HepG2 (cell line): ENCODE measurements around the gene INPP1. TPM values are rescaled to one million over a fixed set of nuclear protein-coding genes. Genes with fewer than 3 reads are reported as not detected.
A peak's percentile ranks its signal among the peaks of the same experiment; 100 is the strongest.

Source experiments
- GPN1 ChIP-seq: sonication (generic); formaldehyde crosslinking; IDR thresholded peaks from 2 replicates; pipeline ENCODE4 v1.5.1; 2020; ENCODE audit warnings: missing genetic modification reagents, borderline replicate concordance
- HES4 ChIP-seq: sonication (generic); formaldehyde crosslinking; IDR thresholded peaks from 2 replicates; pipeline ENCODE4 v1.9.0; 2021; ENCODE audit warnings: mild to moderate bottlenecking, missing genetic modification reagents, borderline replicate concordance
- SATB2 ChIP-seq: sonication (generic); formaldehyde crosslinking; IDR thresholded peaks from 2 replicates; pipeline ENCODE4 v1.5.0; 2020; ENCODE audit warnings: missing genetic modification reagents
- SUZ12 ChIP-seq: fragments of 150-350 bp; IDR thresholded peaks from 2 replicates; pipeline ENCODE4 v1.6.1; 2014; ENCODE audit warnings: low read depth, low read length
- ZBTB7B ChIP-seq: sonication (generic); formaldehyde crosslinking; IDR thresholded peaks from 2 replicates; pipeline ENCODE4 v1.4.0; 2020; ENCODE audit warnings: missing genetic modification reagents
- ZC3H4 ChIP-seq: sonication (generic); formaldehyde crosslinking; IDR thresholded peaks from 2 replicates; pipeline ENCODE4 v1.4.0; 2020; ENCODE audit warnings: missing genetic modification reagents, borderline replicate concordance
- ZNF501 ChIP-seq: sonication (generic); formaldehyde crosslinking; IDR thresholded peaks from 2 replicates; pipeline ENCODE4 v1.5.1; 2020; ENCODE audit warnings: mild to moderate bottlenecking, moderate library complexity, missing genetic modification reagents
- ZNF549 ChIP-seq: sonication (generic); formaldehyde crosslinking; IDR thresholded peaks from 2 replicates; pipeline ENCODE4 v1.5.0; 2020; ENCODE audit warnings: missing genetic modification reagents
- ZNF607 ChIP-seq: sonication (generic); formaldehyde crosslinking; IDR thresholded peaks from 2 replicates; pipeline ENCODE4 v1.5.1; 2020; ENCODE audit warnings: missing genetic modification reagents, mild to moderate bottlenecking, borderline replicate concordance
- ZNF616 ChIP-seq: sonication (generic); formaldehyde crosslinking; IDR thresholded peaks from 2 replicates; pipeline ENCODE4 v1.5.0; 2020; ENCODE audit warnings: low read depth, mild to moderate bottlenecking, missing genetic modification reagents
- polyA plus RNA-seq, 8 experiments: library from polyadenylated mRNA; depleted of rRNA in 3 of 8; stranded (reverse) in 7 of 8; unstranded in 1 of 8; fragments of >200 nt; fragmentation: Illumina TruSeq in 4 of 8; extraction: Trizol in 4 of 8; gene quantifications; 2 replicates each; pipeline versions ENCODE4 v1.2.1 to v1.2.3, GENCODE V29; 2011 to 2016; ENCODE audit warnings: low read depth in 4 of 8, missing spikeins in 1 of 8, mixed read lengths in 1 of 8; ENCODE audit not compliant: insufficient read depth in 1 of 8
- total RNA-seq, 5 experiments: library from RNA; depleted of rRNA; stranded (reverse); fragments of >200 nt; fragmentation: Illumina TruSeq; extraction: Trizol; gene quantifications; 2 replicates each; pipeline ENCODE4 v1.2.3, GENCODE V29; 2016; ENCODE audit warnings: low read depth in 1 of 5
- TF ChIP-seq, protein P1 (sequence below): sonication (generic); IDR thresholded peaks from 2 replicates; pipeline ENCODE4 v1.6.1; 2016; ENCODE audit warnings: low read depth, borderline replicate concordance
- TF ChIP-seq, protein P2 (sequence below): sonication (generic); formaldehyde crosslinking; IDR thresholded peaks from 2 replicates; pipeline ENCODE4 v1.8.0; 2022; ENCODE audit warnings: mild to moderate bottlenecking, missing genetic modification reagents, borderline replicate concordance
- TF ChIP-seq, protein P3 (sequence below): sonication (generic); formaldehyde crosslinking; conservative IDR thresholded peaks from 2 replicates; pipeline ENCODE4 v1.4.0; 2020; ENCODE audit warnings: missing genetic modification reagents
- TF ChIP-seq, protein P4 (sequence below): IDR thresholded peaks from 2 replicates; pipeline ENCODE4 v1.6.1; 2012; ENCODE audit warnings: low read depth, low read length, improper control_type of control experiment
- TF ChIP-seq, protein P5 (sequence below): sonication (generic); formaldehyde crosslinking; IDR thresholded peaks from 2 replicates; pipeline ENCODE4 v1.8.0; 2022; ENCODE audit warnings: mild to moderate bottlenecking, missing genetic modification reagents
- TF ChIP-seq, protein P6 (sequence below): sonication (generic); formaldehyde crosslinking; IDR thresholded peaks from 2 replicates; pipeline ENCODE4 v1.5.0; 2020; ENCODE audit warnings: mild to moderate bottlenecking, missing genetic modification reagents, borderline replicate concordance

INPP1 gene
- total and polyA plus RNA-seq, 2 of the 13 experiments (the other 11 are each of a cell fraction or from before 2014, with no cell fraction given): 10.0 to 13.3 TPM

DNA sequence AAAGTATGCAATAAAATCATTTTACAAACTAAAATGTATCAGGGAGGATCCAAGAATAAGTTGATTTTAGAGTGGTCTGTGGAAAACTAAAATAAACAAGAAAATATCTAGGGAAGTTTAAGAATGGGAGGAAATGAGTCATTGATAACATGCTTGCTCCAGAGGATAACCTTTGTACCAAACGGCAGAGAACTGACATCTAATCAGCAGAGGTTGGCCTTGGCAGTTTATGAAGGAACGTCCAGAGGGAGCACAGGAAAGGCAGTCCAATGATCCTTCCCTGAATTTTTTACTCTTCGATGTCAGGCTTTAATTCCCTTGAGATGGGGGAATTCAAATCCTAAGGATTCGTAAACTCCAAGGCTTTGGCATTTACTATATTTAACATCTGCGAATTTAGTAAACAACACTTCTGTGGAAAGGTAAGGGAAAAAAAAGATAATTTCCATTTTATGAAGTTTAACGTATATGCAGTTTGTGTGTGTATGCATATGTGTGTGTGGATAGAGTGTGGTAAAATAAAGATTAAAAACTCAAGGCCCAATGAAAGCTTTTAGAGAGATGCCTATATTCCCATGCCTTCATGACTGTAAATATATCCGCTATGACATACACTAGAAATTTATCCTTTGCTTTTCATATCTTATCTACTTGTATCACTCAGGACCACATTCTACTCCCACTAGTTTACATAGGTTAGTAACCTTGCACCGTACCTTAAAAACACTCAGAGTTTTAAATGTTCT lies 8.7 kb upstream of the INPP1 start (continued):
- TF ChIP-seq, protein P1, sequence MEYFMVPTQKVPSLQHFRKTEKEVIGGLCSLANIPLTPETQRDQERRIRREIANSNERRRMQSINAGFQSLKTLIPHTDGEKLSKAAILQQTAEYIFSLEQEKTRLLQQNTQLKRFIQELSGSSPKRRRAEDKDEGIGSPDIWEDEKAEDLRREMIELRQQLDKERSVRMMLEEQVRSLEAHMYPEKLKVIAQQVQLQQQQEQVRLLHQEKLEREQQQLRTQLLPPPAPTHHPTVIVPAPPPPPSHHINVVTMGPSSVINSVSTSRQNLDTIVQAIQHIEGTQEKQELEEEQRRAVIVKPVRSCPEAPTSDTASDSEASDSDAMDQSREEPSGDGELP: no peak
- TF ChIP-seq HES4 (CRISPR knock-in tag) (no peak), GPN1 (CRISPR knock-in tag) (no peak), ZNF616 (CRISPR knock-in tag) (no peak), SUZ12 (no peak), ZNF501 (CRISPR knock-in tag) (no peak), SATB2 (no peak), ZC3H4 (CRISPR knock-in tag) (no peak), ZBTB7B (CRISPR knock-in tag) (peak; percentile 73), ZNF549 (no peak), ZNF607 (CRISPR knock-in tag) (no peak)
- TF ChIP-seq, protein P2, sequence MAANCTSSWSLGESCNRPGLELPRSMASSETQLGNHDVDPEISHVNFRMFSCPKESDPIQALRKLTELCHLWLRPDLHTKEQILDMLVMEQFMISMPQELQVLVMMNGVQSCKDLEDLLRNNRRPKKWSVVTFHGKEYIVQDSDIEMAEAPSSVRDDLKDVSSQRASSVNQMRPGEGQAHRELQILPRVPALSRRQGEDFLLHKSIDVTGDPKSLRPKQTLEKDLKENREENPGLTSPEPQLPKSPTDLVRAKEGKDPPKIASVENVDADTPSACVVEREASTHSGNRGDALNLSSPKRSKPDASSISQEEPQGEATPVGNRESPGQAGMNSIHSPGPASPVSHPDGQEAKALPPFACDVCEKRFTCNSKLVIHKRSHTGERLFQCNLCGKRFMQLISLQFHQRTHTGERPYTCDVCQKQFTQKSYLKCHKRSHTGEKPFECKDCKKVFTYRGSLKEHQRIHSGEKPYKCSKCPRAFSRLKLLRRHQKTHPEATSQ (CRISPR knock-in tag): no peak
- TF ChIP-seq, protein P3, sequence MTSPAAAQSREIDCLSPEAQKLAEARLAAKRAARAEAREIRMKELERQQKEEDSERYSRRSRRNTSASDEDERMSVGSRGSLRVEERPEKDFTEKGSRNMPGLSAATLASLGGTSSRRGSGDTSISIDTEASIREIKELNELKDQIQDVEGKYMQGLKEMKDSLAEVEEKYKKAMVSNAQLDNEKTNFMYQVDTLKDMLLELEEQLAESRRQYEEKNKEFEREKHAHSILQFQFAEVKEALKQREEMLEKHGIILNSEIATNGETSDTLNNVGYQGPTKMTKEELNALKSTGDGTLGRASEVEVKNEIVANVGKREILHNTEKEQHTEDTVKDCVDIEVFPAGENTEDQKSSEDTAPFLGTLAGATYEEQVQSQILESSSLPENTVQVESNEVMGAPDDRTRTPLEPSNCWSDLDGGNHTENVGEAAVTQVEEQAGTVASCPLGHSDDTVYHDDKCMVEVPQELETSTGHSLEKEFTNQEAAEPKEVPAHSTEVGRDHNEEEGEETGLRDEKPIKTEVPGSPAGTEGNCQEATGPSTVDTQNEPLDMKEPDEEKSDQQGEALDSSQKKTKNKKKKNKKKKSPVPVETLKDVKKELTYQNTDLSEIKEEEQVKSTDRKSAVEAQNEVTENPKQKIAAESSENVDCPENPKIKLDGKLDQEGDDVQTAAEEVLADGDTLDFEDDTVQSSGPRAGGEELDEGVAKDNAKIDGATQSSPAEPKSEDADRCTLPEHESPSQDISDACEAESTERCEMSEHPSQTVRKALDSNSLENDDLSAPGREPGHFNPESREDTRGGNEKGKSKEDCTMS: no peak
- TF ChIP-seq, protein P4, sequence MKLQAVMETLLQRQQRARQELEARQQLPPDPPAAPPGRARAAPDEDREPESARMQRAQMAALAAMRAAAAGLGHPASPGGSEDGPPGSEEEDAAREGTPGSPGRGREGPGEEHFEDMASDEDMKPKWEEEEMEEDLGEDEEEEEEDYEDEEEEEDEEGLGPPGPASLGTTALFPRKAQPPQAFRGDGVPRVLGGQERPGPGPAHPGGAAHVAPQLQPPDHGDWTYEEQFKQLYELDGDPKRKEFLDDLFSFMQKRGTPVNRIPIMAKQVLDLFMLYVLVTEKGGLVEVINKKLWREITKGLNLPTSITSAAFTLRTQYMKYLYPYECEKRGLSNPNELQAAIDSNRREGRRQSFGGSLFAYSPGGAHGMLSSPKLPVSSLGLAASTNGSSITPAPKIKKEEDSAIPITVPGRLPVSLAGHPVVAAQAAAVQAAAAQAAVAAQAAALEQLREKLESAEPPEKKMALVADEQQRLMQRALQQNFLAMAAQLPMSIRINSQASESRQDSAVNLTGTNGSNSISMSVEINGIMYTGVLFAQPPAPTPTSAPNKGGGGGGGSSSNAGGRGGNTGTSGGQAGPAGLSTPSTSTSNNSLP: peak; percentile 91
- TF ChIP-seq, protein P5, sequence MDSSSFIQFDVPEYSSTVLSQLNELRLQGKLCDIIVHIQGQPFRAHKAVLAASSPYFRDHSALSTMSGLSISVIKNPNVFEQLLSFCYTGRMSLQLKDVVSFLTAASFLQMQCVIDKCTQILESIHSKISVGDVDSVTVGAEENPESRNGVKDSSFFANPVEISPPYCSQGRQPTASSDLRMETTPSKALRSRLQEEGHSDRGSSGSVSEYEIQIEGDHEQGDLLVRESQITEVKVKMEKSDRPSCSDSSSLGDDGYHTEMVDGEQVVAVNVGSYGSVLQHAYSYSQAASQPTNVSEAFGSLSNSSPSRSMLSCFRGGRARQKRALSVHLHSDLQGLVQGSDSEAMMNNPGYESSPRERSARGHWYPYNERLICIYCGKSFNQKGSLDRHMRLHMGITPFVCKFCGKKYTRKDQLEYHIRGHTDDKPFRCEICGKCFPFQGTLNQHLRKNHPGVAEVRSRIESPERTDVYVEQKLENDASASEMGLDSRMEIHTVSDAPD: no peak
- TF ChIP-seq, protein P6, sequence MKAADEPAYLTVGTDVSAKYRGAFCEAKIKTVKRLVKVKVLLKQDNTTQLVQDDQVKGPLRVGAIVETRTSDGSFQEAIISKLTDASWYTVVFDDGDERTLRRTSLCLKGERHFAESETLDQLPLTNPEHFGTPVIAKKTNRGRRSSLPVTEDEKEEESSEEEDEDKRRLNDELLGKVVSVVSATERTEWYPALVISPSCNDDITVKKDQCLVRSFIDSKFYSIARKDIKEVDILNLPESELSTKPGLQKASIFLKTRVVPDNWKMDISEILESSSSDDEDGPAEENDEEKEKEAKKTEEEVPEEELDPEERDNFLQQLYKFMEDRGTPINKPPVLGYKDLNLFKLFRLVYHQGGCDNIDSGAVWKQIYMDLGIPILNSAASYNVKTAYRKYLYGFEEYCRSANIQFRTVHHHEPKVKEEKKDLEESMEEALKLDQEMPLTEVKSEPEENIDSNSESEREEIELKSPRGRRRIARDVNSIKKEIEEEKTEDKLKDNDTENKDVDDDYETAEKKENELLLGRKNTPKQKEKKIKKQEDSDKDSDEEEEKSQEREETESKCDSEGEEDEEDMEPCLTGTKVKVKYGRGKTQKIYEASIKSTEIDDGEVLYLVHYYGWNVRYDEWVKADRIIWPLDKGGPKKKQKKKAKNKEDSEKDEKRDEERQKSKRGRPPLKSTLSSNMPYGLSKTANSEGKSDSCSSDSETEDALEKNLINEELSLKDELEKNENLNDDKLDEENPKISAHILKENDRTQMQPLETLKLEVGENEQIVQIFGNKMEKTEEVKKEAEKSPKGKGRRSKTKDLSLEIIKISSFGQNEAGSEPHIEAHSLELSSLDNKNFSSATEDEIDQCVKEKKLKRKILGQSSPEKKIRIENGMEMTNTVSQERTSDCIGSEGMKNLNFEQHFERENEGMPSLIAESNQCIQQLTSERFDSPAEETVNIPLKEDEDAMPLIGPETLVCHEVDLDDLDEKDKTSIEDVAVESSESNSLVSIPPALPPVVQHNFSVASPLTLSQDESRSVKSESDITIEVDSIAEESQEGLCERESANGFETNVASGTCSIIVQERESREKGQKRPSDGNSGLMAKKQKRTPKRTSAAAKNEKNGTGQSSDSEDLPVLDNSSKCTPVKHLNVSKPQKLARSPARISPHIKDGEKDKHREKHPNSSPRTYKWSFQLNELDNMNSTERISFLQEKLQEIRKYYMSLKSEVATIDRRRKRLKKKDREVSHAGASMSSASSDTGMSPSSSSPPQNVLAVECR (CRISPR knock-in tag): peak; percentile 36; the same call in 1 of the 2 replicates
